Activated T-cell treated with anti-CD3 and anti-CD28 coated beads for 1 hour (primary cell): ENCODE data around the gene MBNL2.

ENCODE experiments used
- DNase-seq: peaks from one replicate; pipeline ENCODE4 v3.0.0-alpha.2; 2020; ENCODE audit warnings: low read depth

The MBNL2 gene

DNA sequence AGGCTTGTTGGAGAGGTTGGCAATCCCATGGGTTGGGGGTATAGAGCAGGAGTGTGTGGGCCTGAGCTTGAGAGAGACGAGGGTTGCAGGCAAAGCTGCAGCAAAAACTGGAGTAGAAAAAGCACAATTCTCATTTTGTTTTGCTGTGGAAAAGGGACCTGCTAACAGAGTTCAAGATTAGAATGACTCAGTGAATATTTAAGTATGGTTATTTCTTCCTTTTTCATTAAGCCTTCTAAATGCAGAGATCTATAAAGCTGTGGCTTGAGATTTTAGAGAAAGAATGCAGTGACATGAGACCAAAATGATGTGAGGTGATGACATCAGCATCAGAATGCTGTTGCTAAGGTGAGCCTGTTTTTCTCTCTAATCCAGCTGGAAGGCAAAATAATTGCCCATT lies 10.8 kb upstream of the MBNL2 start:
- no peak for DNase-seq

DNA sequence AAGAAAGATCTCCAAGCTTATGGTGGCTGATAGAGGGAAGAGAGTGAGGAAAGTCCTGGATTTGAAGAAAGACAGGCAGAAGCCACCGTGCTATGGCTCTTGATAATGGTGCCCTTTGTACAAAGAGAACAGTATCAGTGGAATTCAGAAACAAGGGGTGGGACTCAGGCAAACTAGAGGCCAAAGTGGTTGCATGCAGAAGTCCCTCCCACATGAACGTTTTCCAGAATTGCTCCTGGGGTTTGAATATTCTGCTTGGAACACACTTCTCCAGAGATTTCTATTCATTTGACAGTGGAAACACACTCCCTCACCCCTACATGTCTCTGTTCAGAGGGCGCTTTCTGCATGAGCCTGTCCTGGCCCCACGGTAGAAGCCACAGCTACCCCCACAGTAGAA lies 10.1 kb upstream of the MBNL2 start:
- no peak for DNase-seq

DNA sequence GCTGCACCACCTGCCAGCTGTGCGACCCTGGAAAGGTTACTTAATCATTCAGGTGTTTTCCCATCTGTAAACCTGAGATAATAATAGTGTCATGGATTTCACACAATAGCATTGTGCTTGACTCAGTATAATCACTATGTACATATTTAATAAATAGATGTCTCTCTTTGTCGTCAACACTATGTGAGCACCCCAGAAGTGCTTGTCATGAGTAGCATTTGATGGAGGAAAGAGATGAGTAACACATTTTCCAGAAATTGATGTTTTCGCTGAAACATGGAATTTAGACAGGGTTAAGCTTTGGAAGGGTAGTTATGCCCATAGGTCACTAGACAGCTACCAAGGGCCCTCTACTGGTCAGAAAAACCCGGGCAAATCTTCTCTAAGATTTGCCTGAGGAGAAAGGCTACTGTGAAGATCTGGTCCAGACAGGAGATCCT lies 9.5 kb upstream of the MBNL2 start:
- DNase-seq, result no peak

- no peak for DNase-seq
These were observed 7.2 kb upstream of the MBNL2 start for GRCh38 chr13:97214921-97215320.

GRCh38 chr13:97215325-97215724 lies 6.8 kb upstream of the MBNL2 start:
- no peak for DNase-seq

DNA sequence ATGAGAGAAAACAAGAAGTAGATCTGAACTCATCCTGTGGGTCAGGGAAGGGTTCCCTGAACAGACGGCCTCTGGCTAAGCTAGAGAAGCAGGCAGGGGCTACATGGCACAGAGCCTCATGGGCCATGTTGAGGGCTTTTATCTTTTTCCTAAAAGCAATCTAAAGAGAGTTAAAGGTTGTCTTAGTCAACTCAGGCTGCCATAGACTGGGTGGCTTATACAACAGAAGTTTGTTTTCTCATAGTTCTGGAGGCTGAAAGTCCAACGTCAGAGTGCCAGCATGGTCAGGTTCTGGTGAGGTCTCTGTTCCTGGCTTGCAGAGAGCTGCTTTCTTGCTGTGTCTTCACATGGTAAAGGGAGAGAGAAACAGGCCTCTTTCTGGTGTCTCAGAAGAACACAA lies 2.9 kb upstream of the MBNL2 start:
- DNase-seq, result no peak

GRCh38 chr13:97220151-97220900 lies 1.8 kb upstream of the MBNL2 start:
- no peak for DNase-seq

DNA sequence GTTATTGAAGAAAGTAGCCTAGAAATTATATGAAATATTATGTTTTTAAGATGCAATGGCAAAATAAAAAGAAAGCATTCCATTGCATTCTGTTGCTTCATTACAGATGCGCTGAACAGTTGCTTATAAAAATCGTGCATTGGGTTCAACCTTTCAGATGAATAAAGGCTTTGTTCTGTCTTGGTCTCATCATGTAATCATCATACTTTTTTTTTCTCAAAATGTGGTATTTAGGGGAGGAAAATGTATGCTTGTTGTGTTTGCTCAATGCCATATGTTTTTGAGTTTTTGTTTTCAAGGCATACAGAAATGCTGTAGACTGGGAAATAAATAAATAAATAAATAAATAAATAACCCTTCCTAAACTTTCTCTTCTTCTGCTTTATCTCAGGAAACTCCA lies 1.1 kb upstream of the MBNL2 start:
- no peak for DNase-seq

- no peak for DNase-seq
These were observed 667 bp upstream of the MBNL2 start for GRCh38 chr13:97221466-97221865.

GRCh38 chr13:97223037-97223710 lies 1.0 kb downstream of the MBNL2 start:
- DNase-seq, result no peak

DNA sequence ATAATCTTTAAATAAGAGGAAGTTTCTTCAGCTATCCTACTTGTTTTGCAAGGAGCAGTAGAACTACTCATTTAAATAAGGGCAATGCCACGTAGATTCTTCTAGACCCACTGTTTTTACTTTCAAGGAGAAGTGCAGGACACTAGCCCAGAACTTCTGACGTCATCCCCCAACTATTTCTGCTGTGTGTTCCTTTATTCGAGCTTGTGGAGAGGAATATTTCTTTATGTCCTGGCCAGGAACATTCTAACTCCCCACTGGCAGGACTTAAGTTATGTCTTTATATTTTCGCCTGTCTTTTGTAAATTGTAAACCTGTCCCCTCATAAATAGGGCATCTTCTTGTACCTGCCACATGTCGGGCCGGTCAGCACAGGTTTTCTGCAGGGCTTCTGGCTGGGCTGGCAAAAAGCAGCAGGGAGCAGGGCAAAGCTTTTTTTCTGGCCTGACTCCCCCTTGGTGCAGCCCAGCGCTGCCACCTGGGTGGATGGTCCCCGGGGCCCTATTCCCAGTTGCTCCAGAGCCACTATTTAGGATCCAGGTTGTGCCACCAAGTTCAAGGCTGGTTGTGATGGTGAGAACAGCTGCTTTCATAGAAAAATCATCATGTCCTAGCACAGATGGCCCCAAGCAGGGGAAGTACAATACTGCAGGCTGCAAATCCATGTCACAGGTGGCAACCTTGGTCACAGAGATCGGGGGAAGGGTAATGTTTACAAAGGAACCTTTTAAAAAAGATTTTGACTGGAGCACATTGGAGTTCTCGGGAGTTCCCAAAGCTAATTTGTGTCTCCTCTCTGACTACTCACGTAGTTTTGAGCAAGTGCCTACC lies 1.8 kb downstream of the MBNL2 start:
- DNase-seq, result no peak

- DNase-seq, result no peak
These were observed 2.6 kb downstream of the MBNL2 start for GRCh38 chr13:97224544-97225300.

GRCh38 chr13:97225533-97225932 lies 3.4 kb downstream of the MBNL2 start:
- no peak for DNase-seq

DNA sequence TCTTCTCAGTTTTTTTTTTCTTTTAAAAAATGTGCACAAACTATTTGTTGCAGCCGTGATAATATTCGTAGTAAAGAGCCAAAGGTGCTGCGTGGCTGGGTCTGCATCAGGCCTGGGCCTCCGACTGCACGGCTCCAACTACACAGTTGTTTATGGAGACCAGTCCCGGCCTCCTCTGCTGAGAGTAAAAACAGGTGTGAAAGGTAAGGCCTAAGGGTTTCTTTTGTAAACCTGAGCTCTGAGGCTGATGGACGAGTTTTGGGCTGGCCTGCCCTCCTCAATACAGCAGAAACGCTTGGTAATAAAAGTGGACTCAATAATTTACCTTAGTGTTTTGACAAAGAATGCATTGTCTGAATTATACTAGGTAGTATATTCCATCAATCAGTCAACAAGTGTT lies 3.9 kb downstream of the MBNL2 start:
- DNase-seq, result no peak

DNA sequence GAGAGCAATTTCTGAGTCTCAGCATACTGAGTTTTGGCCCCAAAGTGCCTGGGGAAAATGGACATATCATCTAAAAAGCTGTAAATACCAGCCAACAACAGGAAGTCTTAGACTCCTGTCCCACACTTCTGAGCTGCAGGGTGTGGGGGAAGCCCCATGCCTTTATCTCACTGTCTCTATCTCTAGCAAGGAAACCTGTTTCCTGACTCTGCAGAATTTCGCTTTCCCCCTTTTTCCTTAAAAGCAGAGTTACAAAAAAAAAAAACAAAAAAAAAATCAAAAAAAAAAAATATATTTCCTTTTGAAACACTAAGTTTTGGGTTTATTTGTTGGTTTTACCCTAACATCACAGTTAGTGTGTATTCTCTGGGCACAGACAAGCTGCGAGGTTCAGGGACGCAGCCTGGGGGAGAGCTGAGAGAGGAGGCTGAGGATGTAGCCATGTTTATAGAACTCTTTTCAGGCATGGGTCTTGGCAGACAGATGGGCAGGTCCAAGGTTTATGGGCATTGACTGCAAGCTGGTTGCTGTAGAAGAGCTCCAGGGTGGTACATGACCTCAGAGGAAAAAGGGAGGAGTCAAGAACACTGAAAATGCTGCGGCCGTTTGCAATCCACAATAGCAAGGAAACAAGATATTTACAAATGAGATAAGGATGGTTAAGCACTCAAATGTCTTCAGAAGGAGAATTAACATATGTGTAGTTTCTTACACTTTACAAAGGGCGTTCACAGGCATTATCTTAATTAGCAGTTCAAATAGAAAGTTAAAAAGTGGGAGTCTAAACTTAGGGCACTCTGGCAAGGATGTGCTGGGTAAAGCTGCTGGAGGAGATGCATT lies 4.9 kb downstream of the MBNL2 start:
- no peak for DNase-seq

GRCh38 chr13:97228850-97229521 lies 6.9 kb downstream of the MBNL2 start:
- DNase-seq, result no peak

GRCh38 chr13:97229699-97230098 lies 7.6 kb downstream of the MBNL2 start:
- no peak for DNase-seq

GRCh38 chr13:97231118-97231828 lies 9.1 kb downstream of the MBNL2 start:
- no peak for DNase-seq

GRCh38 chr13:97231829-97232196 lies 9.7 kb downstream of the MBNL2 start:
- no peak for DNase-seq

DNA sequence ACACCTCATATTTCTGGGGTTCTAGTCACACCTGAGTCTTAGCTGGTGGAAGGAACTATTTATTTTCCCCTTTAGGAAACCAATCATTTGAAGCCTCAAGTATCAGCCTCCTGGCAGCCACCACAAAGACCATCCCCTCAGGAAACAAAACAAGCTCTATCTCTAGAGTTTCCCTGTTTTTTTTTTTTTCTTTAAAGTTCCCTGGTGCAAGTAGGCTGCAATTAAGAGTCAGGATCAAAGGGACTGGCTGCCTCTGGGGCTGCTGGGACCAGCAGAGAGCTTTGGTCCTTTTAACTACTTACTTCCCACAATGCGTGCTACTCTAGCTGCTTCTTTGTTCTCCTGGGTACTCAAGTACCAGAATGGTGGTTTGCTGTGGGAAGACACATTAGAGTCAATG lies 11.4 kb downstream of the MBNL2 start:
- no peak for DNase-seq
